ENCODE results near the gene LRTM2. TPM values are rescaled to one million over a fixed set of nuclear protein-coding genes. Genes with fewer than 3 reads are reported as not detected.

Gene LRTM2
- total RNA-seq, 2 donors from 2014 or later, result not detected

DNA sequence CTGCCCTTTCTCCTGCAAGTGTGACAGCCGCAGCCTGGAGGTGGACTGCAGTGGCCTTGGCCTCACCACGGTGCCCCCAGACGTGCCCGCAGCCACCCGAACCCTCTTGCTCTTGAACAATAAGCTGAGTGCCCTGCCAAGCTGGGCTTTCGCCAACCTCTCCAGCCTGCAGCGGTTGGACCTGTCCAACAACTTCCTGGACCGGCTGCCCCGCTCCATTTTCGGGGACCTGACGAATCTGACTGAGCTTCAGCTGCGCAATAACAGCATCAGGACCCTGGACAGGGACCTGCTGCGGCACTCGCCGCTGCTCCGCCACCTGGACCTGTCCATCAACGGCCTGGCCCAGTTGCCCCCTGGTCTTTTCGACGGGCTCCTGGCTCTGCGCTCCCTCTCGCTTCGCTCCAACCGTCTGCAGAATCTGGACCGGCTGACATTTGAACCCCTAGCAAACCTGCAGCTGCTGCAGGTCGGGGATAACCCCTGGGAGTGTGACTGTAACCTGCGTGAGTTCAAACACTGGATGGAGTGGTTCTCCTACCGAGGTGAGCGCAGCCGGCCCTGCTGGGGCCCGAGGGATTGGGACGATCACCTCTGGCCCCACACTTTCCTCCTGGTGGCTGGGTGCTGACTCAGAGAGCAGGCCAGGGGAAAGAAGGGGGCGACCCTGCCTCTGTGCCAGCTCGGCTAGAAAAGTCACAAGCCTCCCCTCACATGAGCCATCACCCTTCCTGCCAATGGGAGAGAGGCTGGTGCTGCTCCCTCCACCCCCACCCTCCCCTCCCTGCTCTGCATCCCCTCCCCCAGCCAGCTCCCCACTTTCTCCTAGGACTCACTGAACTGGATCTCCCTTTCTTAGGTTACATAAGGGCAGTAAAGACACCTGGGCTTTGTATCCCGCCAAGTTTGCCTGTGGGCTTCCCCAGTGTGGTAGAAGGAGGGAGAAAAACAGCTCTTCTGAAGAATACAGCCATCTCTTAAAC lies 10.9 kb downstream of the LRTM2 start:
- Histone ChIP-seq H3K4me3 (no peak overlapping the region), H3K4me1 (ENCODE audit: control insufficient read depth in 1 of 2, low read depth in 2 of 2) (no peaks in the 10 kb centered on the region), H3K27me3 (replicated peaks; ENCODE audit: insufficient read depth) (no peaks in the 10 kb centered on the region), H3K9me3 (no peaks in the 10 kb centered on the region), H3K27ac (no peak overlapping the region), H3K36me3 (no peaks in the 10 kb centered on the region)
- ATAC-seq (ENCODE audit: insufficient number of reproducible peaks, low FRiP score, low read depth) (no peak), DNase-seq (ENCODE audit: low spot score) (no peak)
- TF ChIP-seq CTCF (IDR thresholded peaks at IDR 0.05), result no peak

- Histone ChIP-seq H3K4me1 (ENCODE audit: control insufficient read depth in 1 of 2, low read depth in 2 of 2) (no peaks in the 10 kb centered on the region), H3K36me3 (no peaks in the 10 kb centered on the region), H3K27me3 (replicated peaks; ENCODE audit: insufficient read depth) (no peaks in the 10 kb centered on the region), H3K4me3 (no peak overlapping the region), H3K9me3 (no peaks in the 10 kb centered on the region), H3K27ac (no peak overlapping the region)
- DNase-seq (ENCODE audit: low spot score) (no peak), ATAC-seq (ENCODE audit: insufficient number of reproducible peaks, low FRiP score, low read depth) (no peak)
- no peak for TF ChIP-seq CTCF (IDR thresholded peaks at IDR 0.05)
These were observed 12.6 kb downstream of the LRTM2 start for GRCh38 chr12:1832801-1833595.

DNA sequence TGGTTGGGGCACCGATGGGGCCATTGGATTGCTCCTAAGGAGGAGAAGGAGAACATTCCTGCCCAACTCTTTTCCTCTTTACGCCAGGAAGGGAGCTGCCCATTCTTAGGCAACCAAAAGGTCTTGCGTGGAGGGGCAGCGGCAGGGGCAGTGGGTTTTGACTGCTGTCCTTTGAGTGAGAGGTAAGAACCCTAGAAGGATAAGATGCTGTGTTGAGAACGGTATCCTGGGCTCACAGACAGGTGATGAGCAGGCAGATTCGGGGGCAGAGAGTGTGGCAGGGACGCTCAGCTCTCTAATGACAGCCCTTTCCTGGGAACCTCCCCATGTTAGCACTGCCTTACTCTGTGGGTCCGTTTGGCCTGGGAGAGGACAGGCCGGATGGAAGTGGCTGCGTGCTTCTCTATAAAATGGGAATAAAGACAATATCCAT lies 13.2 kb downstream of the LRTM2 start:
- no peak for ATAC-seq (ENCODE audit: insufficient number of reproducible peaks, low FRiP score, low read depth)
- no peak overlapping the region for H3K4me3 ChIP-seq
- no peaks in the 10 kb centered on the region for H3K4me1 ChIP-seq (ENCODE audit: control insufficient read depth in 1 of 2, low read depth in 2 of 2)
- no peak for DNase-seq (ENCODE audit: low spot score)
- H3K36me3 ChIP-seq, result no peaks in the 10 kb centered on the region
- no peak for TF ChIP-seq CTCF (IDR thresholded peaks at IDR 0.05)
- H3K27ac ChIP-seq, result no peak overlapping the region
- no peaks in the 10 kb centered on the region for H3K9me3 ChIP-seq
- no peaks in the 10 kb centered on the region for H3K27me3 ChIP-seq (replicated peaks; ENCODE audit: insufficient read depth)

DNA sequence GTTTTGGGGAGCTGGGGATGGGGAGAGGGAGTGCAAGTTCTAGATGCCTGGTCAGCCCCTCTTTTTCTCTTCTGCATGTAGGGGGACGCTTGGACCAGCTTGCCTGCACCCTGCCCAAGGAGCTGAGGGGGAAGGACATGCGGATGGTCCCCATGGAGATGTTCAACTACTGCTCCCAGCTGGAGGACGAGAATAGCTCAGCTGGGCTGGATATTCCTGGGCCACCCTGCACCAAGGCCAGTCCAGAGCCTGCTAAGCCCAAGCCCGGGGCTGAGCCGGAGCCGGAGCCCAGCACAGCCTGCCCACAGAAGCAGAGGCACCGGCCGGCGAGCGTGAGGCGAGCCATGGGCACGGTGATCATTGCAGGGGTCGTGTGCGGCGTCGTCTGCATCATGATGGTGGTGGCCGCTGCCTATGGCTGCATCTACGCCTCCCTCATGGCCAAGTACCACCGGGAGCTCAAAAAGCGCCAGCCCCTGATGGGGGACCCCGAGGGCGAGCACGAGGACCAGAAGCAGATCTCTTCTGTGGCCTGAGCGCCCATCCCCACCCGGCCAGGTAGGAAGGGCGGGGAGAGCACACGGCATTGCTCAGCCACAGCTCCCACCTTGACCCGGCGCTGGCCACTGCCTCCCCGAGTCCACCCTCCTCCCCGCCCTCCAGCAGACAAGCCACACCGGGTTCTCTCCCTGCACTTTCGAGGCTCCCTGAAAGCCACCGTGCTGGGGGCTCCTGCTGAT lies 14.0 kb downstream of the LRTM2 start:
- Histone ChIP-seq H3K27ac (no peak overlapping the region), H3K27me3 (replicated peaks; ENCODE audit: insufficient read depth) (no peaks in the 10 kb centered on the region), H3K9me3 (no peaks in the 10 kb centered on the region), H3K4me3 (no peak overlapping the region), H3K36me3 (no peaks in the 10 kb centered on the region), H3K4me1 (ENCODE audit: control insufficient read depth in 1 of 2, low read depth in 2 of 2) (no peaks in the 10 kb centered on the region)
- ATAC-seq (ENCODE audit: insufficient number of reproducible peaks, low FRiP score, low read depth), result no peak
- no peak for TF ChIP-seq CTCF (IDR thresholded peaks at IDR 0.05)
- no peak for DNase-seq (ENCODE audit: low spot score)

All from thoracic aorta (tissue), 2 donors.